NCI-H2081 (cell line): Measurements from ENCODE around the gene MTHFD1L.
A peak's percentile ranks its signal among the peaks of the same experiment; 100 is the strongest.
"Not testable (repeated sequence)": the region's sequence is repeated elsewhere in the genome, so short reads cannot be mapped to it uniquely, and the experiment has no call there.

Experiments used
- DNase-seq, 2 experiments: peaks; one replicate each; lab custom pipeline; 2025; lab: John Stamatoyannopoulos, UW

MTHFD1L gene

GRCh38 chr6:151067684-151068596, 202.4 kb downstream of the MTHFD1L start:
- DNase-seq = peak; percentile 7 to 57

- no peak for DNase-seq
These were observed 203.3 kb downstream of the MTHFD1L start for GRCh38 chr6:151068761-151069312.

- DNase-seq = no peak
These were observed 204.1 kb downstream of the MTHFD1L start for GRCh38 chr6:151069641-151070040.

- no peak for DNase-seq
These were observed 205.1 kb downstream of the MTHFD1L start for GRCh38 chr6:151070631-151071051.

- no peak for DNase-seq
These were observed 205.8 kb downstream of the MTHFD1L start for GRCh38 chr6:151071295-151071694.

GRCh38 chr6:151073146-151073545, 207.6 kb downstream of the MTHFD1L start:
- DNase-seq = no peak

GRCh38 chr6:151073701-151074100, 208.2 kb downstream of the MTHFD1L start:
- DNase-seq = no peak

GRCh38 chr6:151075005-151075404, 209.5 kb downstream of the MTHFD1L start:
- DNase-seq = no peak

- DNase-seq = no peak
These were observed 210.0 kb downstream of the MTHFD1L start for GRCh38 chr6:151075527-151075926.

- no peak for DNase-seq
These were observed 210.5 kb downstream of the MTHFD1L start for GRCh38 chr6:151075930-151076555.

GRCh38 chr6:151078655-151079054, 213.2 kb downstream of the MTHFD1L start:
- DNase-seq = no peak

GRCh38 chr6:151081656-151082055, 216.2 kb downstream of the MTHFD1L start:
- DNase-seq = no peak

GRCh38 chr6:151082079-151082478, 216.6 kb downstream of the MTHFD1L start:
- DNase-seq = no peak

GRCh38 chr6:151084275-151084674, 218.8 kb downstream of the MTHFD1L start:
- DNase-seq = no peak

GRCh38 chr6:151087055-151087454, 221.6 kb downstream of the MTHFD1L start:
- not testable (repeated sequence) for DNase-seq

GRCh38 chr6:151087861-151088598, 222.5 kb downstream of the MTHFD1L start:
- DNase-seq = no peak

GRCh38 chr6:151088599-151088935, 223.1 kb downstream of the MTHFD1L start:
- DNase-seq = no peak

- DNase-seq = no peak
These were observed 223.5 kb downstream of the MTHFD1L start for GRCh38 chr6:151088963-151089362.

- peak; percentile 52 to 78 for DNase-seq
These were observed 224.5 kb downstream of the MTHFD1L start for GRCh38 chr6:151089978-151090377.

- no peak for DNase-seq
These were observed 226.1 kb downstream of the MTHFD1L start for GRCh38 chr6:151091571-151091970.

- DNase-seq = no peak
These were observed 227.1 kb downstream of the MTHFD1L start for GRCh38 chr6:151092591-151092990.

- no peak for DNase-seq
These were observed 228.2 kb downstream of the MTHFD1L start for GRCh38 chr6:151093706-151094105.
